IPS-11a (cell line): Measurements from ENCODE around the gene GPR18.

Source experiments
- H3K4me3 ChIP-seq: one replicate; pipeline ENCODE4 v1.5.1; 2013; ENCODE audit warnings: low read depth, low read length, control low read depth

The GPR18 gene

GRCh38 chr13:99293178-99293577, 35.0 kb upstream of the GPR18 start:
- no peak overlapping the region for H3K4me3 ChIP-seq

DNA sequence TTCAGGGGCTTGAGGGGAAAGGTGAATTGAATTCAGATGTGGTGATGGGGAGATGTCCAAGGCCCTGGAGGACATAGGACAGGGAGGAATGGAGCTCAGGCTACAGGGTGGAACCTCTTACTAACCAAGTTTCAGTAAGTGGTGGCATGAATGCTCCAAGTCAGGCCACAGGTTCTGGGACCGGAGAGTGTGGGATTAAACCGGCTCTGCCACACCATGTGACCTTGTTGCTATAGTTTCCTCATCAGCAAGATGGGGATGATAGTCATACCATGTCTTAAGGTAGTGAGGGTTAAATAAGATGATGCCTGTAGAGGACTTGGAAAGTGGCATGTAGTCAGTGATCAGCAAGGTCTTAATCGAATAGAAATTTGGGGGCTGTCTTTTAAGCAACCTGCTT, 32.7 kb upstream of the GPR18 start:
- H3K4me3 ChIP-seq = no peak overlapping the region

DNA sequence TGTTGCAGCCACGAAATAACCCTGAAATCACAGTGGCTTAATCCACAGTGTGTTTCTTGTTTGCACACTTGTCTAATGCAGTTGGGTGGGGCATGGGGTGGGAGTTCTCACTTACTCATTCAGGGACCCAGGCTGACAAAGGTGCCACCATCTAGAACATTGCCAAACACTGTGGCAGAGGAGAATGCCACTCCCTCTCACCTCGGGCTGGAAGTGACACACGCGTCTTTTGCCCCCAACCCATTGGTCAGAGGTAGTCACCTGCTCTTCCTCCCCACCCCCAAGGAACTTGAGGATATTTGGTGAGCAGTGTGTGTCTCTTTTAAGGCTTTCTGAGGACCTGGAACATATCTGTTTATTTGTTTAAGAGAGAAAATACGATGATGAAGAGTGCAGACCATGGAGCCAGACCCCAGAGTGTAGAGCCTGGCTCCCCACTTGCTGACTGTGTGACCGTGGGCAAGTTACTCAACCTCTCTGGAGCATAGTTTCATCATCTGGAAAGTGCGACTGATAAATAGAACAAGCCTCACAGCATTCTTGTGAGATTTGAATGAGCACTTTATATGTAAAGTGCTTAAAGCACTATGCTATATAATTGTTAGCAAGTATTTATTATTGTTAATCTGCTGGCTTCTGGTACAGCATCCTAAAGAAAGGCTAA, 31.6 kb upstream of the GPR18 start:
- H3K4me3 ChIP-seq = no peak overlapping the region

GRCh38 chr13:99289271-99289670, 31.1 kb upstream of the GPR18 start:
- H3K4me3 ChIP-seq = no peak overlapping the region

DNA sequence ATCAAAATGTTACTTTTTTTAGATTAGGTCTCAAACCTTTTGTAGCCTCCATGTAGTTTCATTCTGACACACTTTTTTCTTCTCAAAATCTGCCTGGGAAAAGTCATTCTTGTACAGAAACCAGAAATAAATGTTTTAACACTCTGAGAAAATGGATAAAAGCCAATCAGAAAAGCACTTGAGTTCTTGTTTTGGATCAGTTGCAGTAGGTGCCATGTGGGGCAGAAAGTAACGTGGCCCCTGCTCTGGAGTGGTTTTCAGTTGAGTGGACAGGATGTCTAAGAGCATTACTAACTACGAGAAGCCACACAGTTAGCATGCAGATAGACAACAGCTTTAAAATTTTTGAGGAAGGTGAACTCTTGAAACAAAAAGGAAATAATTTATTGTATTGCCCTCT, 29.9 kb upstream of the GPR18 start:
- no peak overlapping the region for H3K4me3 ChIP-seq

DNA sequence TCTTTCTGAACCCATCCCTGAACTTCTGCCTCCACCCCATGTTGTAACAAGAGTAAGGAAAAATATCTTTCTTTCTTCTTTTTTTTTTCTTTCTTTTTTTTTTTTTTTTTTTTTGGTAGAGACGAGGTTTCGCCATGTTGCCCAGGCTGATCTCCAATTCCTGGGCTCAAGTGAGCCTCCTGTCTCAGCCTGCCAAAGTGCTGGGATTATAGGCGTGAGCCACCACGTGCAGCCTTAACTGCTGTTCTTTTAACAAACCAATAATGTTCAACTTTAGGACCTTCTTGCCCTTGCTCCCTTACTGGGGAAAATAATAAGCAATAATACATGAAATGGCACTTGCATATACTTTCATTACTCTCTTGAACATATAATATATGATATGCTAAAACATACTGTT, 29.4 kb upstream of the GPR18 start:
- no peak overlapping the region for H3K4me3 ChIP-seq

DNA sequence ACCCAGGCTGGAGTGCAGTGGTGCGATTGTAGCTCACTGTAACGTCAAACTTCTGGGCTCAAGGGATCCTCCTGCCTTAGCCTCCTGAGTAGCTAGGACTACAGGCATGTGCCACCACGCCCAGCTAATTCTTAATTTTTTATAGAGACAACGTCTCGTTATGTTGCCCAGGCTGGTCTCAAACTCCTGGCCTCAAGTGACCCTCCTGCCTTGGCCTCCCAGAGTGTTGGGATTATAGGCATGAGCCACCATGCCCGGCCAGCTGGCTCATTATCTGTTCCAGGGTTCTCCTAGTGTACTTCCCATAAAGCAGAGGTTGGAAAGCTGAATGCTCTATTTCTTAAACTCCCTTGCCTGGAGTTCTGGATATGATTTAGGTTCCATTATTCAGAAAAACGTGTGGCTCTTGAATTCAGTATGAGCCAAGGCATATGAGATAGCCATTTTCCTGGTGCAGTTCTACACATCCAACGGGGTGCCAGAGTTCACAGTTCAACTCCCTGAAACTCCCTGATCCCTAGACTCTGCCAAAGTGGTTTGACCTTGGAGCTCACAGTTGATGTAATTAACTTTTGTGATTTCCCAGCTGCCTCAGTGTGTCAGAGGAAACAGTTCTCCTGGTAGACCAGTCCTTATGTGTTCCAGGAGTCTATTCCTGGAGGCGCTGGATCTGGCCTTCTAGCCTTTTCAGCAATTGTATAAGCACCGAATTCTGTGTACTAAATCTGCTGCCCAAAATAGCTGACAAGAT, 27.4 kb upstream of the GPR18 start:
- no peak overlapping the region for H3K4me3 ChIP-seq

DNA sequence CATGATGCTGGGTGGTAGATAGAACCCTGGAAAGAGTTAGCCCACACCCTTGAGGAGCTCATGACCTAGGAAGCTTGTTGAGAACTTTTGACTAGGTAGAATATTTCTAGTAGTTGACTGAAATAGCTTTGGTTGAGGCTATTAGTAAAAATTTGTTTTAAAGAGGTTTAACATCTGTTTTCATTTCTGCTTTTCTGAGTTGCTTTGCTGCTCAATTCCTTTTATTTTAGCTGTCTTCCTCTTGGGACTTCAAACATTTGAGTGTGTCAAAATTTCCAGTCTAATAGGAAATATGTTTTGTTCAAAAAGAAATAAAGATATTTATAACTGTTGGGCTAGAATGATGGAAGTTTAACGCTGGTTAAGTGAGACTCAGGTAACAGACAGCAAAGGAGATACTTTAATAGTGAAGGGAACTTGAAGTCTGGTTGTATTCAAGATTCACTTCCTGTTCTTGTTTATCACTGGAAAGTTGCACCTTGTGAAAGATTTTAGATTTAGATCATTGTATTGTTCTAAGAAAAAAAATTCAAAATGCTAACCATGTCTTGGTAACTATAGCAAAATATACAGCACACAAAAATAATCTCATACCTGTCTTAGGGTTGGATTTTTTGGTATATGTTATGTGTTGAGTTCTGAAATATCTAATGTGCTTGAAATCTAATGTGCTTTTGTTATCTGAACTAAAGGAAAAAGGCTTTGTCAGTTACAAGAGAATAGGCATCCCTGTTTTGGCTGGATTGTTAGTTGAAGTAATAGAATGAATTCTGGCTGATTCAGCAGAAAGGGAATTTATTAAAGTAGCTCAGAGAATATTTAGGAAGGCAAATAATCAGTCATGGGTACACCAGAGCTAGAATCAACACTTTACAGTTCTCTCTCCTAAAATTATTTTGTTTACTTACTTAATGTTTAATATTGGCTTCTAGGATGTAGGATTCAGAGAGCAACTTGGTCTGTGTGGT, 24.4 kb upstream of the GPR18 start:
- no peak overlapping the region for H3K4me3 ChIP-seq

DNA sequence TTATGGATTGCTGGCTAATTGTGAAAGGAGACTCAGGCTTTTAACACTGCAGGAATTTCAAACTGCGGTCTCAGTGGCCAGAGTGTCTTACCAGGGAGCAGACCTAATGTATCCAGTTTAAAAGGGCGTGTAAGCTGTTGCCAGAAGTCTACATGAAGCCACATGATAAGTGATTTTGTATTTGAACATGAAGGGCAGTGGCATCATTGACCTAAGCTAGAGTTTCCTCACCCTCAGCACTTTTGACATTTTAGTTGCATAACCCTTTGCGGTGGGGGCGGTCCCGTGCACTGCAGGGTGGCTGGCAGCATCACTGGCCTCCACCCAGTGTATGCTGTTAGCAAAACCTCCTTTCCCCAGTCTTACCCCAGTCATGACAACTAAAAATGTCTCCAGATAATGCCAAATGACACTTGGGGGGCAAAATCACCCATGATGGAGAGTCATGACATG, 23.7 kb upstream of the GPR18 start:
- no peak overlapping the region for H3K4me3 ChIP-seq

DNA sequence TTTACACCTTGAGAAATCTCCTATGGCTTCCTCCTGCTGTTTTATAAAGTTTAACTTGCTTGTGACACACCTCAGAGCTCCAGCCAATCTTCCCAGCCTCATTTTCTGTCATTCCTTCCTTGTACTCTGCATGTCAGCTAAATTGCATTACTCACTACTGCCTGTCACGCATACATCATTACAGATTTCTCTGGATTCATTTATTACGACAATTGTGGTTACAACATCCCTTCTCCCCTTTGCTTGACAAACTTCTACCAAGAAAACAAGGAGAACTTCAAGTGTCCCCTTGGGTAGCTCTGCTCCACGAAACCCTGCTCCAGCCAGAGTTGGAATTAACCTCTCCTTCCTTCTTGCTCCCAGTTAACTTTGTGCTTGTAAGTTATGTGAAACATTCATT, 22.0 kb upstream of the GPR18 start:
- no peak overlapping the region for H3K4me3 ChIP-seq

- H3K4me3 ChIP-seq = no peak overlapping the region
These were observed 21.5 kb upstream of the GPR18 start for GRCh38 chr13:99279637-99280036.

DNA sequence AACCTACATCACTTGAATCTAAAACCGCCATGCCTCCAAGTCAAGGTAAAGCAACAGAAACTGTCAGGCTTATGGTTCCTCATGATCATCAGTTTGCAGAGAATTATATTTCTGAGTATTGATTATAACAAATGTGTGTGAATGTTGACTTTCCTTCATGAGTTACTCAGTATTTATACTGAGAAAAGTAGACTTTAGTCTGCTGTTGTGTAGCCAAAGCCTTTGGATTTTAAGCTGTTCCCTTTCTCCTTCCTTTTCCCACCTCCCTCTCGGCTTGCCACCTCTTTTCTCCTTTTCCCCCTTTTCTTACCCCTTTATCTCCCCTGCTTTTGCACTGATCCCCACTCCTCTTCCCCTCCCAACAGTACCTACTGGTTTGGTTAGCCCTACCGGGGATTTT, 20.7 kb upstream of the GPR18 start:
- H3K4me3 ChIP-seq = no peak overlapping the region

DNA sequence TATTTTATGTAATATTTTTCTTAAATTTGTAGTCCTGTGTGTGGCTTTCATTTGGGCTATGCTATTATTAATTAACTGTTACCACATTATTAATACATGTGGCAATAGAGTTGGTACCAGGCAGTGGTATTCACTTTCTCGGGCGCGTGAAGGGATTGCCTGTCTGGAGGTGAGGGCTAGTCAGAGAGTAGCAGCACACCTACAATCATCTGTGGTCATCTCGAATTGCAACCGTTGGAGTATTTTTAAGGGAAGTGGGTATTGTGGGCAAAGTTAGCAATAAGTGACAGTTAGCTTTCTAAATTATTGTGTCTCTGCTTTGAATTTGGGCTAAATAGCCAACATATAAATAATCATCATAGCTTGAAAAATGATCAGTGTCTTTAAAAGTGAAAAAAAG, 20.0 kb upstream of the GPR18 start:
- H3K4me3 ChIP-seq = no peak overlapping the region

- H3K4me3 ChIP-seq = no peak overlapping the region
These were observed 19.4 kb upstream of the GPR18 start for GRCh38 chr13:99277629-99278028.

- H3K4me3 ChIP-seq = no peak overlapping the region
These were observed 18.5 kb upstream of the GPR18 start for GRCh38 chr13:99276706-99277105.

DNA sequence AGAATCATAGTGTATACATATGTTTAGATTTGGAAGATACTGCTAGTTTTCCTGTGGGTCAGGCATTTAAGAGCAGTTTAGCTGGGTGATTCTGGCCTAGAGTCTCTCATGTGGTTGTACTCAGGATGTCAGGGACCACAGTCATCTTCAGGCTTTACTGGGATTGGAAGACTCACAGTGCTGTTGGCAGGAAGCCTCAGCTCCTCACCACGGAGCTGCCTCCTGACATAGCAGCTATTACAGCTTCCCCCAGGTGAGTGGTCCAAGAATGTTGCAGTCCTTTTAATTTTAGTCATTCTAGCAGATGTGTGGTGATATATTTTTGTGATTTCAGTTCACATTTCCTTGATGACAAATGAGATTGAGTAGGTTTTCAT, 16.9 kb upstream of the GPR18 start:
- H3K4me3 ChIP-seq = no peak overlapping the region

DNA sequence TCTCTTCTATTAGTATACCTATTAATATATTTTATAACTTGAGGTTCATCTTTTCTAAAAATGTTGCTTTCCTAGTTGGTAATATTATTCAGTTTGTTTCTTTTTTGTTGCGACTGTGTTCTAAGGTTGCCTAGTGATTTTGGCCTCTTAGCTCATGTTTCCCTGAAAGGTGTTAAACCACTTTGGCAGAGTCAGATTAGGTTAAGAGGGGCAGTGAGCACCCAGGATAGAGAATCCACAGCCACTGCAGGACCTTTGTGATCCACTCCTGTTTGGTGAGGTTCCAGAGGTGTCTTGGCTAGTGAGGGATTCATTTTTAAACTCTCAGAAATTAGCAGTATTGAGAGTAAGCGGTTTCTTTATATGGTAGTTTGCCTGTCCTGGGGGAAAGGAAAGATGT, 14.9 kb upstream of the GPR18 start:
- H3K4me3 ChIP-seq = no peak overlapping the region

- H3K4me3 ChIP-seq = no peak overlapping the region
These were observed 14.3 kb upstream of the GPR18 start for GRCh38 chr13:99272481-99272880.

DNA sequence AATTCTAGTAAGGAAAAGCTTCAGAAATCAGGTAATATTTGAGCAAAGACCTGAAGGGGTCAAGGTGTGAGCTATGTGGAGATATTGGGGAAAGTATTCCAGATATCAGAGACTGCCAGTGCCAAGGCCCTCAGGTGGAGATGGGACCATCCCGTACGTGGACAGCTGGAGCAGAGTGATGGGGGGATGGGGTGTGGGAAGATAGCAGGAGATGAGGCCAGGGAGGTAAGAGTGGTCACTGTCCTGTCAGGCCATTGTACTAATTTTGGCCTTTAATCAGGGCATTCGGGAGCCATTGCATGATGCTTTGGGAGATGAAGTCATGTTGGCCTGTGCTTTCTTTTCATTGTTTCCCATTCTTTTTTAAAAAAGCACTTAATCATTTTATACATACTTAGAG, 13.1 kb upstream of the GPR18 start:
- no peak overlapping the region for H3K4me3 ChIP-seq

GRCh38 chr13:99270518-99270917, 12.3 kb upstream of the GPR18 start:
- no peak overlapping the region for H3K4me3 ChIP-seq

- H3K4me3 ChIP-seq = no peak overlapping the region
These were observed 11.6 kb upstream of the GPR18 start for GRCh38 chr13:99269627-99270241.
